Raji (cell line): ENCODE data around the gene APEH.

Experiments used
- POLR2A ChIP-seq: IDR thresholded peaks from 2 replicates; pipeline ENCODE4 v1.6.1; 2011; ENCODE audit warnings: low read depth, low read length, control low read depth; ENCODE audit not compliant: insufficient read depth

APEH gene

GRCh38 chr3:49673121-49673714 is 933 bp upstream of the APEH start:
- no peak for TF ChIP-seq POLR2A

DNA sequence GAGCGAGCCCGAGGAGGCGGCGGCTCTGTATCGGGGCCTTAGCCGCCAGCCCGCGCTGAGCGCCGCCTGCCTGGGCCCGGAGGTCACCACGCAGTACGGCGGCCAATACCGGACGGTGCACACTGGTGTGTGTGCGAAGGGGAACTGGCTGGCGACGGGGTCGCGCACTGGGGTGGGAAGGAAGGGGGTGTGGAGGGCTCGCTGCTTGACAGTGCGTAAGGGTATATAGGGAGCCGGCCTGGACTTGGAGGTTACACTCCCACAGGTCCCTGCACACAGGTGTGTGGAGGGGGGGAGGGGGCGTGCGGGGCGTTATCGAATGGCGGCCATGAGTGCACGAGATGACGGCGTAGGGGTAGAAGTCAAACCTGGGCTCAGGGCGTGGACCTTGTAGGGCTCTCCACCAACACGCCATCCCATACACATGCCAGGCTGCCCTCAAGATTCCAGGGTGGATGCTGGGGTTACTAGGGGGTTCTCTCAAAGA is 389 bp downstream of the APEH start:
- no peak for TF ChIP-seq POLR2A

- no peak for TF ChIP-seq POLR2A
These were observed 1.8 kb downstream of the APEH start for GRCh38 chr3:49675912-49676311.

GRCh38 chr3:49680493-49681231 is 6.5 kb downstream of the APEH start:
- no peak for TF ChIP-seq POLR2A

- TF ChIP-seq POLR2A, result no peak
These were observed 7.0 kb downstream of the APEH start for GRCh38 chr3:49681232-49681522.

DNA sequence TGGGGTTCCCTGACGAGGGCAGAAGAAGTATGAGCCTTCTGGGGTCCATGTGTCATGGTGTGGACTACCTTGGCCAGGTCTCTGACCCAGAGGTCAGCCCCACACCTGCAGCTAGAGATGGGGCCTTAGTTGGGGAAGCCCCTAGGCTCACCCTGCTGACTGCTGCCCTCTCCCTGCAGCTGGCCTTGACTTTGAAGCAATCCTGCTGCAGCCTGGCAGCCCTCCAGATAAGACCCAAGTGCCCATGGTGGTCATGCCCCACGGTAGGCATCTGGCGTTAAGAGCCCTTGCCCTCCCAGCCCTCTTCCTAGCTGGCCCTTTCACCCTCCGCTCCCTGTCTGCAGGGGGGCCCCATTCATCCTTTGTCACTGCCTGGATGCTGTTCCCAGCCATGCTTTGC is 7.4 kb downstream of the APEH start:
- TF ChIP-seq POLR2A, result no peak

DNA sequence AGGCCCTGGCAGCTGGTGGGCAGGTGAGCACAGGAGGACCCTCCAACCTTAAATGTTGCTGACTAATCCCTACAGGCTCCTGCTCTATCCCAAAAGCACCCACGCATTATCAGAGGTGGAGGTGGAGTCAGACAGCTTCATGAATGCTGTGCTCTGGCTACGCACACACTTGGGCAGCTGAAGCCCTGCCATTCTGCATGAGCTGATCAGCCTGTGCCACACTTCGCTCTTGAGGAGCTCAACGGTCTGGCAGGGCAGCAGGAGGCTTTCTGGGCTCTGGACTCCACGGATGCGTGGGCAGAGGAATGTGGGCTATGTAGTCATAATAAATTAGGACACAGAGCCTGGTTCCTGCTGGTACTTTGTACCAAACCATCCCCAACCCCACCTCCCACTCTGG is 9.0 kb downstream of the APEH start:
- no peak for TF ChIP-seq POLR2A

GRCh38 chr3:49689046-49689907 is 15.1 kb downstream of the APEH start, which contains the start of the genes MST1 and RNF123:
Gene MST1, minus strand, starts transcription at chr3:49689474. Its CDS starts 783 bp downstream, at chr3:49688691.
Gene RNF123, plus strand, starts transcription at chr3:49689557. Its CDS starts 1,609 bp downstream, at chr3:49691166.
- peak; percentile 93 for TF ChIP-seq POLR2A

GRCh38 chr3:49699281-49699979 is 25.3 kb downstream of the APEH start:
- TF ChIP-seq POLR2A, result no peak

DNA sequence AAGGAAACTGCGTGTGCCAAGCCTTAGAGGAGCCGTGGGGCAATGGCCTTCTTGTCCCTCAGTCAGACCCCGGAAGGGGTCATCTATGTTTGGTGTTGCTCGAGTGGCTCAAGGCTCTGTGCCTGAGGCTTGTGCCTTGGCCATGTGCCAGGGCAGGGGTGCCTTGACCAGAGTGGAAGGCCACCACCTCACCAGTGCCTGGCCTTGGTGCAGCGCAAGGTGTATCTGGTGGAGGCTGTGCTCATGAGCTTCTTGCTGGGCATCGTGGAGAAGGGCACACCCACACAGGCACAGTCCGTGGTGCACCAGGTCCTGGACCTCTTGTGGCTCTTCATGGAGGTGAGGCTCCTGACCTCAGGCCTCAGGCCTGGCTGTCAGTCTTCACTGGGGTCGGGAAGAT is 25.9 kb downstream of the APEH start:
- no peak for TF ChIP-seq POLR2A

DNA sequence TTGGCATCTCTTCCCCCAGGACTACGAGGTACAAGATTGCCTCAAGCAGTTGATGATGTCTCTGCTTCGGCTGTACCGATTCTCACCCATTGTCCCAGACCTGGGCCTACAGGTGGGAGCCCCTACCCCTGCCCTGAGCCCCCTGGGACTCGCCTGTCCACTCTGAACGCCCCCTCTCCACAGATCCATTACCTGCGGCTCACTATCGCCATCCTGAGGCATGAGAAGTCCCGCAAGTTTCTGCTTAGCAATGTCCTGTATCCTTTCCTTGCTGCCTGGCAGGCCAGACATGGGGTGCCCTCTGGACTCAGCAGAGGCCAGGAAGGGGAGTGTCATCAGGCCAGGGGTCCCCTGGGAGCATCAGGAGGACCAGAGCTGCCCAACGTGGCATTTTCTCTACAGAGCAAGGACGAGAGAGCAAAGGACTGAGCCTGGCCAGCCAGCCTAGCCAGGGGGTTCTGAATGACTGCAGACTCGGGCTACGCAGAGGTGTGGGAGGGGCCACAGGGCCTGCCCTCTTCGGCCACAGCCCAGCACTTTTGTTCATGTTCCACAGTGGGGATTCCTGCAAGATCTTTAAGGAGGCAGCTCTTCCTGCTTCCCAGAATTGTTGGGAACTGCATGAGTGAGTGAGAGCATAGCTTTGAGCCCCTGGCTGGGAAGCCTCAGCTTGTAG is 26.4 kb downstream of the APEH start:
- TF ChIP-seq POLR2A, result no peak

- TF ChIP-seq POLR2A, result no peak
These were observed 27.4 kb downstream of the APEH start for GRCh38 chr3:49701388-49702077.

DNA sequence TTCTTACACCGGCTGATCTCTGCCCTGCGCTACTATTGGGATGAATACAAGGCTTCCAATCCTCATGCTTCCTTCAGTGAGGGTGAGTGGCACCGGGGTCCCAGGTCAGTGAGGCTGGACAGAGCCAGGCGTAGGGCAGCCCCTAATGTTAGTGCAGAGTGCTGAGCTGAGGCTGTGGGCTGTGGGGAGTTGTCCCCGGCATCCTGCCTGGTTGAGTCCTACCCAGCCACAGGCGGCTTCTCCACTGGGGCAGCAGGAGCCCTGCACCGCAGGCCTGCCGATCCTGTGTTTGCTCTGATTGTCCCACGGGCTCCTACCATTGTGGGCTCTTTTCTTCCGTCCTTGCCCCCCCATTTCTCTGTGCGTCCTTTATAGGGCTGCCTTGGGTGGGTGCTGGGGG is 28.5 kb downstream of the APEH start:
- no peak for TF ChIP-seq POLR2A

DNA sequence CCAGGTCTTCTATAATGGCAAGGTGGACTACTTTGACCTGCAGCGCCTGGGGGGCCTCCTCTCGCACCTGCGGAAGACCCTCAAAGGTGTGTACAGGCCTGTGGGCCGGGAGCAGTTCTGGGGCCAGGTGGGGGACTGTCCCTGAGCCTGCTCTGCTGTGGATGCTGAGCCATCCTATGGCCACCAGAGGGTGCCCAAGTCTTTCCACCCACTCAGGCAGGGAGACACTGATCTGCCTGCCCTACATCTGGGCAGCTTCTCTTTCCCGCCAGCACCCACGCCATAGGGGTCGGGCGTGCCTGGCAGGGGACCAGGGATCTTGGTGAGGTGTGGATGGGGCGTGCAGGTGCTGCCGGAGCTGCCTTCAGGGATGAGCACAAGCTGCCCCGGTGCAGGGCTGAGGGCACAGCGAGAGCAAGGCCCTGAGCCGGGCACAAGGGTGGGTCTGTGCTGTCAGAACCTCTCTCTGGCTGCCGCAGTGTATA is 29.3 kb downstream of the APEH start:
- no peak for TF ChIP-seq POLR2A
